K562 (cell line): ENCODE measurements around the gene TYW5. TPM values are rescaled to one million over a fixed set of nuclear protein-coding genes. Genes with fewer than 3 reads are reported as not detected.

ENCODE experiments used
- ATAC-seq: fragments of 200-7000 bp; cut with Tn5 transposase; 3 replicates; pipeline ENCODE4 v1.9.1; 2020; ENCODE audit warnings: moderate library complexity
- BruUV-seq: library from RNA; stranded (reverse); fragments of 400-500 nt; replicated peaks from 2 replicates; lab custom pipeline; 2021; lab: Mats Ljungman, UMichigan
- CTCF ChIA-PET: fragments of 300-600 bp; formaldehyde crosslinking; extraction: SDS; loops from one replicate; lab custom pipeline; 2021; ENCODE audit warnings: low intra/inter-chr PET ratio; lab: Yijun Ruan, JAX
- POLR2A ChIA-PET: fragments of 300-600, 350-650 bp; sonication (Branson Sonifier 250); formaldehyde crosslinking; extraction: SDS; loops from one replicate; lab custom pipeline; 2021; ENCODE audit warnings: antibody characterized with exemption, inconsistent platforms; lab: Yijun Ruan, JAX
- DNase-seq, 4 experiments: peaks; one replicate each; pipeline versions ENCODE4 v3.0.0 to v3.0.0-alpha.2; 2011 to 2018; ENCODE audit warnings: low spot score in 3 of 4, mixed read lengths in 3 of 4; ENCODE audit errors: extremely low read depth in 1 of 4
- FAIRE-seq: peaks from 2 replicates; lab custom pipeline; 2011; peaks lifted over from hg19 to GRCh38; lab: Jason Lieb, UNC
- H2AFZ ChIP-seq: 2 replicates; pipeline ENCODE4 v1.6.0; 2011; ENCODE audit warnings: low read depth, low read length, control low read depth, inconsistent platforms
- H3K27ac ChIP-seq: fragments of 200-600 bp; 3 replicates; pipeline ENCODE4 v1.8.0; 2011; ENCODE audit warnings: low read depth, mild to moderate bottlenecking, control low read depth, inconsistent platforms, low read length, moderate library complexity, mixed read lengths; ENCODE audit errors: extremely low read depth
- H3K27me3 ChIP-seq, 2 experiments: fragments of 300-600 bp in 1 of 2; 2 replicates in 1 of 2; 3 replicates in 1 of 2; pipeline versions ENCODE4 v1.6.0 to v1.8.0; 2011; ENCODE audit warnings: inconsistent platforms in 2 of 2, low read length in 2 of 2, mild to moderate bottlenecking in 1 of 2, mixed read lengths in 1 of 2, moderate library complexity in 1 of 2; ENCODE audit not compliant: control insufficient read depth in 2 of 2, insufficient read depth in 2 of 2
- H3K36me3 ChIP-seq: fragments of 300-600 bp; 3 replicates; pipeline ENCODE4 v1.8.0; 2011; ENCODE audit warnings: mild to moderate bottlenecking, low read length, inconsistent platforms; ENCODE audit not compliant: control insufficient read depth, insufficient read depth
- H3K4me1 ChIP-seq, 2 experiments: fragments of 200-600 bp in 1 of 2; replicated peaks in 1 of 2; 2 replicates in 1 of 2; 3 replicates in 1 of 2; pipeline versions ENCODE4 v1.5.1 to v1.8.0; 2011; ENCODE audit warnings: inconsistent platforms in 2 of 2, low read length in 2 of 2, mild to moderate bottlenecking in 1 of 2, mixed read lengths in 1 of 2, moderate library complexity in 1 of 2; ENCODE audit not compliant: control insufficient read depth in 2 of 2, insufficient read depth in 2 of 2
- H3K4me2 ChIP-seq: 2 replicates; pipeline ENCODE4 v1.6.1; 2011; ENCODE audit warnings: low read length, control low read depth, inconsistent platforms, mixed read lengths; ENCODE audit not compliant: insufficient read depth
- H3K4me3 ChIP-seq: fragments of 200-600 bp; sonication (generic), shearing (Covaris generic); 2 replicates; pipeline ENCODE4 v1.5.1; 2016; ENCODE audit warnings: control low read depth, inconsistent platforms
- H3K79me2 ChIP-seq: fragments of 200-600 bp; 3 replicates; pipeline ENCODE4 v1.8.0; 2011; ENCODE audit warnings: low read length, inconsistent platforms; ENCODE audit not compliant: control insufficient read depth, insufficient read depth
- H3K9ac ChIP-seq, 2 experiments: 2 replicates each; pipeline versions ENCODE4 v1.6.0 to v1.6.1; 2011; ENCODE audit warnings: low read depth in 2 of 2, low read length in 2 of 2, control low read depth in 1 of 2, inconsistent platforms in 1 of 2, mild to moderate bottlenecking in 1 of 2, mixed read lengths in 1 of 2; ENCODE audit not compliant: insufficient read depth in 1 of 2
- H3K9me1 ChIP-seq: one replicate; pipeline ENCODE4 v1.6.0; 2011; ENCODE audit warnings: inconsistent platforms, mild to moderate bottlenecking, low read length, moderate library complexity; ENCODE audit not compliant: control insufficient read depth, insufficient read depth
- H3K9me3 ChIP-seq: replicated peaks from 2 replicates; pipeline ENCODE4 v1.5.1; 2011; ENCODE audit warnings: low read depth, low read length, inconsistent platforms; ENCODE audit not compliant: control insufficient read depth, insufficient read depth
- H4K20me1 ChIP-seq: replicated peaks from 2 replicates; pipeline ENCODE4 v1.6.1; 2011; ENCODE audit warnings: low read length, inconsistent platforms, mixed read lengths; ENCODE audit not compliant: control insufficient read depth, insufficient read depth
- ARID2 ChIP-seq: fragments of 450-650 bp; IDR thresholded peaks from 2 replicates; pipeline ENCODE4 v1.6.1; 2017; ENCODE audit warnings: antibody characterized with exemption, mild to moderate bottlenecking
- CC2D1A ChIP-seq: fragments of 450-650 bp; IDR thresholded peaks from 2 replicates; pipeline ENCODE4 v1.6.1; 2017; ENCODE audit warnings: mild to moderate bottlenecking
- EP300 ChIP-seq: IDR thresholded peaks from 2 replicates; pipeline ENCODE4 v1.6.1; 2012; ENCODE audit warnings: low read length, improper control_type of control experiment
- KLF1 ChIP-seq: fragments of 450-650 bp; IDR thresholded peaks from 2 replicates; pipeline ENCODE4 v1.6.1; 2016; ENCODE audit warnings: missing genetic modification characterization, missing compliant biosample characterization
- KLF6 ChIP-seq: fragments of 250-450 bp; sonication (Bioruptor Pico); IDR thresholded peaks from 2 replicates; pipeline ENCODE4 v1.4.0; 2020; ENCODE audit warnings: mild to moderate bottlenecking, moderate library complexity, borderline replicate concordance
- MAZ ChIP-seq, 2 experiments: fragments of 450-650 bp in 1 of 2; sonication (generic) in 1 of 2; formaldehyde crosslinking; IDR thresholded peaks in 1 of 2; conservative IDR thresholded peaks in 1 of 2; 2 replicates each; pipeline versions ENCODE4 v1.4.0 to v1.5.0; 2020; ENCODE audit warnings: mild to moderate bottlenecking in 1 of 2, missing genetic modification reagents in 1 of 2
- SMC3 ChIP-seq: conservative IDR thresholded peaks from 2 replicates; pipeline ENCODE4 v1.6.1; 2011; ENCODE audit warnings: low read depth, low read length, improper control_type of control experiment; ENCODE audit not compliant: insufficient read depth
- SUPT5H ChIP-seq: fragments of 450-650 bp; IDR thresholded peaks from 2 replicates; pipeline ENCODE4 v1.6.1; 2016
- ZBTB17 ChIP-seq: fragments of 450-650 bp; formaldehyde crosslinking; IDR thresholded peaks from 2 replicates; pipeline ENCODE4 v1.4.0; 2020; ENCODE audit warnings: mild to moderate bottlenecking
- ZNF668 ChIP-seq: fragments of 250-450 bp; sonication (Bioruptor Pico); IDR thresholded peaks from 2 replicates; pipeline ENCODE4 v1.8.0; 2022; ENCODE audit warnings: mild to moderate bottlenecking, inconsistent platforms
- WGBS: fragments of 100-300 bp; shearing (Covaris generic); methylation state at CpG from one replicate; pipeline ENCODE4 v1.1.6; 2016; ENCODE audit warnings: low coverage, mixed read lengths; ENCODE audit not compliant: insufficient coverage; ENCODE audit errors: missing lambda C conversion rate; 5-methylcytosine and 5-hydroxymethylcytosine counted together
- in situ Hi-C: fragments of 300-500 bp; cut with MboI; formaldehyde crosslinking; loops from 4 replicates; pipeline ENCODE4 v1.15.0; 2018; ENCODE audit warnings: inconsistent platforms, mixed read lengths
- intact Hi-C: fragments of 100-400 bp; cut with micrococcal nuclease; formaldehyde crosslinking; loops from 2 replicates; pipeline ENCODE4 v1.14.2; 2022
- polyA plus RNA-seq, 8 experiments: library from polyadenylated mRNA; depleted of rRNA in 4 of 8; stranded (reverse) in 5 of 8; unstranded in 3 of 8; fragments of >200 nt; fragmentation: Nextera tagmentation in 2 of 8; fragmentation: Illumina TruSeq in 1 of 8; extraction: Ambion mirVana in 2 of 8; extraction: Trizol in 1 of 8; gene quantifications; 2 replicates each; pipeline versions ENCODE4 v1.2.1 to v1.2.3, GENCODE V29; 2011 to 2014; ENCODE audit warnings: inconsistent platforms in 1 of 8, missing spikeins in 1 of 8
- total RNA-seq, 7 experiments: library from RNA; depleted of rRNA in 6 of 7; stranded (reverse); fragments of >200 nt in 6 of 7; fragmentation: Illumina TruSeq in 2 of 7; extraction: Trizol in 2 of 7; gene quantifications; 2 replicates each; pipeline versions ENCODE4 v1.2.1 to v1.2.3, GENCODE V29; 2011 to 2021; ENCODE audit warnings: low replicate concordance in 1 of 7

TYW5 gene
- total and polyA plus RNA-seq, 9 of the 15 experiments (the other 6 are each of a cell fraction or from before 2014, with no cell fraction given): 3.6 to 7.7 (median 4.6) TPM

DNA sequence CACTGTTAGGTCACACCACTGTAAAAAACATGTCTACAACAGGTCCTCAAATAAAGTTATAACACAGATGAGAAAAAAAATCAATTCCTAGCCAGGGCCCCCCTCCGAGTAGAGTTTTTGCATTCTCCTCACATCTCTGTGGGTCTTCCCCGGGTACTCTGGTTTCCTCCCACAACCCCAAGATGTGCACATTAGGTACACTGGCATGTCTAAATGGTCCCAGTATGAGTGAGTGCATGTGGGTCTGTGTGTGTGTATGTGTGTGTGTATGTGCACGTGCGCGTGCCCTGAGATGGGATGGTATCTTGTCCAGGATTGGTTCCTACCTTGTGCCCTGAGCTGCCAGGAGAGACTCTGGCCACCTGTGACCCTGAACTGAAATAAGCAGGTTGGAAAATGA is 4.9 kb downstream of the TYW5 start:
- H3K4me2 ChIP-seq: no peak overlapping the region
- in situ Hi-C loops: loop anchor here (25.0 kb wide), 1 partner anchor 1262 kb away; no protein-coding TSS in a partner anchor
- ChIA-PET CTCF (no interaction called here), POLR2A (no interaction called here)
- H2AFZ ChIP-seq: no peak overlapping the region
- intact Hi-C loops: no loop called here
- H3K79me2 ChIP-seq: peaks cover 52% of the 10 kb centered on the region
- no peak overlapping the region for H3K27ac ChIP-seq
- no peaks in the 10 kb centered on the region for H3K9me3 ChIP-seq
- DNase-seq (no peak), FAIRE-seq (no peak), ATAC-seq (no peak)
- no peaks in the 10 kb centered on the region for H3K9me1 ChIP-seq
- peaks cover 0 to 6% of the 10 kb centered on the region in 2 experiments; a peak in 3 of 5 replicates for H3K4me1 ChIP-seq
- TF ChIP-seq CC2D1A (no peak), MAZ (CRISPR knock-in tag; conservative IDR thresholded peaks at IDR 0.05 in 1 of 2, IDR thresholded peaks at IDR 0.05 in 1 of 2) (no peak), ARID2 (no peak), SMC3 (no peak), ZNF668 (CRISPR knock-in tag) (no peak), ZBTB17 (CRISPR knock-in tag) (no peak), KLF1 (tag) (no peak), KLF6 (CRISPR knock-in tag) (no peak), SUPT5H (no peak), EP300 (no peak)
- WGBS: 97% methylated on average over 4 of the region's 5 CpGs
- no TSS peak for BruUV-seq
- H3K36me3 ChIP-seq: peaks cover 55% of the 10 kb centered on the region
- H3K27me3 ChIP-seq: no peaks in the 10 kb centered on the region
- H4K20me1 ChIP-seq: no peaks in the 10 kb centered on the region
- no peak overlapping the region for H3K4me3 ChIP-seq
- no peak overlapping the region for H3K9ac ChIP-seq
